Stimulated activated naive B cell treated with anti-CD40 and anti-IgM and Interleukin-4, amounts not matched to agents 10 μg/mL and 1 μg/mL and 100 μg/mL, for 72 hours (primary cell): Measurements from ENCODE around the gene HAPLN3.

Experiments used
- ATAC-seq, 2 donors: fragments of 150-1000 bp; cut with Tn5 transposase; replicated peaks; 2 replicates each; pipeline ENCODE4 v1.10.0; 2021; ENCODE audit warnings: moderate library complexity in 1 of 2
- DNase-seq: peaks from one replicate; pipeline ENCODE4 v3.0.0; 2021
- H3K27ac Mint-ChIP-seq: one replicate; pipeline ENCODE4 v1.8.0; 2022; ENCODE audit warnings: mild to moderate bottlenecking, mixed read lengths
- H3K27me3 Mint-ChIP-seq, 2 donors: one replicate each; pipeline ENCODE4 v1.8.0; 2022; ENCODE audit warnings: mixed read lengths in 2 of 2
- H3K36me3 Mint-ChIP-seq, 2 donors: one replicate each; pipeline ENCODE4 v1.8.0; 2022; ENCODE audit warnings: mixed read lengths in 2 of 2, mild to moderate bottlenecking in 1 of 2
- H3K4me1 Mint-ChIP-seq, 2 donors: one replicate each; pipeline ENCODE4 v1.8.0; 2022; ENCODE audit warnings: mixed read lengths in 2 of 2, mild to moderate bottlenecking in 1 of 2
- H3K4me3 Mint-ChIP-seq, 2 donors: one replicate each; pipeline ENCODE4 v1.8.0; 2022; ENCODE audit warnings: mild to moderate bottlenecking in 2 of 2, mixed read lengths in 2 of 2, moderate library complexity in 1 of 2
- H3K9me3 Mint-ChIP-seq, 2 donors: one replicate each; pipeline ENCODE4 v1.8.0; 2022; ENCODE audit warnings: mixed read lengths in 2 of 2, mild to moderate bottlenecking in 1 of 2

HAPLN3 gene

GRCh38 chr15:88847144-88847543, 48.2 kb downstream of the HAPLN3 start:
- H3K4me1 Mint-ChIP-seq: peaks cover 4 to 10% of the 10 kb centered on the region in 2 donors
- H3K36me3 Mint-ChIP-seq: no peaks in the 10 kb centered on the region
- no peak overlapping the region for H3K27ac Mint-ChIP-seq
- H3K27me3 Mint-ChIP-seq: peaks cover 28 to 29% of the 10 kb centered on the region in 2 donors
- ATAC-seq (no peak), DNase-seq (no peak)
- no peak overlapping the region for H3K4me3 Mint-ChIP-seq
- H3K9me3 Mint-ChIP-seq: no peaks in the 10 kb centered on the region

GRCh38 chr15:88845616-88846015, 49.7 kb downstream of the HAPLN3 start:
- no peaks in the 10 kb centered on the region for H3K36me3 Mint-ChIP-seq
- H3K4me1 Mint-ChIP-seq: peaks cover 4 to 10% of the 10 kb centered on the region in 2 donors
- no peaks in the 10 kb centered on the region for H3K9me3 Mint-ChIP-seq
- H3K27ac Mint-ChIP-seq: no peak overlapping the region
- no peak for DNase-seq
- no peak for ATAC-seq
- H3K27me3 Mint-ChIP-seq: peaks cover 22 to 24% of the 10 kb centered on the region in 2 donors
- H3K4me3 Mint-ChIP-seq: no peak overlapping the region

GRCh38 chr15:88844749-88845386, 50.5 kb downstream of the HAPLN3 start:
- peak overlapping the region; percentile 25 for H3K27ac Mint-ChIP-seq
- DNase-seq: no peak
- no peaks in the 10 kb centered on the region for H3K36me3 Mint-ChIP-seq
- no peak overlapping the region for H3K4me3 Mint-ChIP-seq
- ATAC-seq: peak; percentile 70
- peaks cover 22 to 23% of the 10 kb centered on the region in 2 donors for H3K27me3 Mint-ChIP-seq
- H3K9me3 Mint-ChIP-seq: no peaks in the 10 kb centered on the region
- H3K4me1 Mint-ChIP-seq: peaks cover 4 to 10% of the 10 kb centered on the region in 2 donors

- no peaks in the 10 kb centered on the region for H3K9me3 Mint-ChIP-seq
- H3K4me1 Mint-ChIP-seq: peaks cover 4 to 10% of the 10 kb centered on the region in 2 donors
- ATAC-seq (no peak), DNase-seq (no peak)
- no peak overlapping the region for H3K4me3 Mint-ChIP-seq
- H3K36me3 Mint-ChIP-seq: no peaks in the 10 kb centered on the region
- peaks cover 19 to 20% of the 10 kb centered on the region in 2 donors for H3K27me3 Mint-ChIP-seq
- no peak overlapping the region for H3K27ac Mint-ChIP-seq
Measured at GRCh38 chr15:88843334-88843733, 52.0 kb downstream of the HAPLN3 start.

GRCh38 chr15:88842156-88842555, 53.2 kb downstream of the HAPLN3 start:
- Mint-ChIP-seq H3K9me3 (no peaks in the 10 kb centered on the region), H3K27ac (no peak overlapping the region)

GRCh38 chr15:88841236-88841635, 54.1 kb downstream of the HAPLN3 start:
- peaks cover 4 to 10% of the 10 kb centered on the region in 2 donors for H3K4me1 Mint-ChIP-seq
- H3K9me3 Mint-ChIP-seq: no peaks in the 10 kb centered on the region
- H3K27me3 Mint-ChIP-seq: peaks cover 8 to 10% of the 10 kb centered on the region in 2 donors

More at GRCh38 chr15:88842156-88842555, 53.2 kb downstream of the HAPLN3 start:
- ATAC-seq: peak; percentile 55 to 59
- Mint-ChIP-seq H3K4me3 (no peak overlapping the region), H3K4me1 (peaks cover 4 to 10% of the 10 kb centered on the region in 2 donors), H3K36me3 (no peaks in the 10 kb centered on the region), H3K27me3 (peaks cover 10 to 12% of the 10 kb centered on the region in 2 donors)
- no peak for DNase-seq

GRCh38 chr15:88839961-88840360, 55.4 kb downstream of the HAPLN3 start:
- ATAC-seq: no peak
- Mint-ChIP-seq H3K36me3 (no peaks in the 10 kb centered on the region), H3K9me3 (no peaks in the 10 kb centered on the region), H3K4me3 (no peak overlapping the region), H3K4me1 (peaks cover 2 to 6% of the 10 kb centered on the region in 2 donors), H3K27ac (no peak overlapping the region), H3K27me3 (peaks cover 8 to 10% of the 10 kb centered on the region in 2 donors)
- DNase-seq: no peak

More at GRCh38 chr15:88841236-88841635, 54.1 kb downstream of the HAPLN3 start:
- H3K36me3 Mint-ChIP-seq: no peaks in the 10 kb centered on the region
- peak in 1 of 2 donors; percentile 33 for ATAC-seq
- no peak for DNase-seq
- no peak overlapping the region for H3K27ac Mint-ChIP-seq
- H3K4me3 Mint-ChIP-seq: no peak overlapping the region

GRCh38 chr15:88839146-88839545, 56.2 kb downstream of the HAPLN3 start:
- ATAC-seq: no peak
- no peak for DNase-seq
- Mint-ChIP-seq H3K9me3 (no peaks in the 10 kb centered on the region), H3K27me3 (peaks cover 8 to 10% of the 10 kb centered on the region in 2 donors), H3K36me3 (no peaks in the 10 kb centered on the region), H3K4me3 (no peak overlapping the region), H3K27ac (no peak overlapping the region), H3K4me1 (peaks cover 2 to 5% of the 10 kb centered on the region in 2 donors)

GRCh38 chr15:88838667-88839066, 56.7 kb downstream of the HAPLN3 start:
- no peak overlapping the region for H3K27ac Mint-ChIP-seq
- H3K4me1 Mint-ChIP-seq: peaks cover 3 to 7% of the 10 kb centered on the region in 2 donors
- no peak overlapping the region for H3K4me3 Mint-ChIP-seq
- ATAC-seq (no peak), DNase-seq (no peak)
- no peaks in the 10 kb centered on the region for H3K9me3 Mint-ChIP-seq
- peaks cover 8 to 10% of the 10 kb centered on the region in 2 donors for H3K27me3 Mint-ChIP-seq
- no peaks in the 10 kb centered on the region for H3K36me3 Mint-ChIP-seq

- Mint-ChIP-seq H3K36me3 (no peaks in the 10 kb centered on the region), H3K27ac (no peak overlapping the region), H3K9me3 (no peaks in the 10 kb centered on the region), H3K4me3 (no peak overlapping the region), H3K27me3 (peaks cover 5 to 8% of the 10 kb centered on the region in 2 donors), H3K4me1 (peaks cover 3 to 7% of the 10 kb centered on the region in 2 donors)
- no peak for DNase-seq
- no peak for ATAC-seq
Measured at GRCh38 chr15:88835646-88836045, 59.7 kb downstream of the HAPLN3 start.

GRCh38 chr15:88835119-88835518, 60.2 kb downstream of the HAPLN3 start:
- Mint-ChIP-seq H3K4me3 (no peak overlapping the region), H3K36me3 (no peaks in the 10 kb centered on the region), H3K27ac (no peak overlapping the region), H3K27me3 (peaks cover 5 to 8% of the 10 kb centered on the region in 2 donors), H3K4me1 (peaks cover 3 to 7% of the 10 kb centered on the region in 2 donors), H3K9me3 (no peaks in the 10 kb centered on the region)
- ATAC-seq (no peak), DNase-seq (no peak)

- Mint-ChIP-seq H3K36me3 (no peaks in the 10 kb centered on the region), H3K4me1 (peaks cover 3 to 7% of the 10 kb centered on the region in 2 donors), H3K4me3 (no peak overlapping the region), H3K9me3 (no peaks in the 10 kb centered on the region), H3K27me3 (peaks cover 3 to 4% of the 10 kb centered on the region in 2 donors), H3K27ac (no peak overlapping the region)
- peak; percentile 66 for ATAC-seq
- DNase-seq: no peak
Measured at GRCh38 chr15:88834211-88834812, 61.0 kb downstream of the HAPLN3 start.

GRCh38 chr15:88833731-88834100, 61.6 kb downstream of the HAPLN3 start:
- Mint-ChIP-seq H3K4me1 (peaks cover 3 to 7% of the 10 kb centered on the region in 2 donors), H3K4me3 (no peak overlapping the region), H3K9me3 (no peaks in the 10 kb centered on the region), H3K36me3 (no peaks in the 10 kb centered on the region), H3K27ac (no peak overlapping the region), H3K27me3 (no peaks in the 10 kb centered on the region)
- DNase-seq (no peak), ATAC-seq (no peak)

- DNase-seq (no peak), ATAC-seq (no peak)
- H3K27me3 Mint-ChIP-seq: no peaks in the 10 kb centered on the region
- H3K27ac Mint-ChIP-seq: no peak overlapping the region
- no peak overlapping the region for H3K4me3 Mint-ChIP-seq
- no peaks in the 10 kb centered on the region for H3K36me3 Mint-ChIP-seq
- H3K4me1 Mint-ChIP-seq: peaks cover 3 to 7% of the 10 kb centered on the region in 2 donors
- H3K9me3 Mint-ChIP-seq: no peaks in the 10 kb centered on the region
Measured at GRCh38 chr15:88832820-88833730, 62.3 kb downstream of the HAPLN3 start.
